HCT116 (cell line): ENCODE data around the gene SLC24A3. TPM values are rescaled to one million over a fixed set of nuclear protein-coding genes. Genes with fewer than 3 reads are reported as not detected.

Experiments
- ATAC-seq: fragments of 200-7000 bp; cut with Tn5 transposase; 2 replicates; pipeline ENCODE4 v1.9.1; 2020; ENCODE audit warnings: mild to moderate bottlenecking, moderate library complexity
- BruUV-seq: library from RNA; stranded (reverse); fragments of 400-500 nt; replicated peaks from 2 replicates; lab custom pipeline; 2021; lab: Mats Ljungman, UMichigan
- CTCF ChIA-PET: fragments of 300-600 bp; sonication (Branson Sonifier 250); formaldehyde crosslinking; loops from one replicate; lab custom pipeline; 2021; ENCODE audit warnings: antibody characterized with exemption; lab: Charles Lee
- POLR2A ChIA-PET: fragments of 300-600, 350-600 bp; sonication (Branson Sonifier 250); formaldehyde crosslinking; loops from one replicate; lab custom pipeline; 2021; ENCODE audit warnings: antibody characterized with exemption; lab: Charles Lee
- RAD21 ChIA-PET, 2 experiments: fragments of 300-600 bp; sonication (Branson Sonifier 250); formaldehyde crosslinking; loops; one replicate each; lab custom pipeline; 2023; ENCODE audit warnings: low total read pairs in 2 of 2; ENCODE audit not compliant: uncharacterized antibody in 2 of 2, unreplicated experiment in 2 of 2, low non-redundant PET in 1 of 2; lab: Charles Lee
- DNase-seq: peaks from one replicate; pipeline ENCODE4 v3.0.0-alpha.2; 2010; ENCODE audit warnings: low read depth, low spot score
- H2AFZ ChIP-seq: fragments of 200-600 bp; shearing (Covaris generic), sonication (generic); 2 replicates; pipeline ENCODE4 v1.6.1; 2017; ENCODE audit warnings: low read depth, mixed run types, mixed read lengths, antibody characterized with exemption, low read length; ENCODE audit not compliant: poor library complexity, severe bottlenecking
- H3K27ac ChIP-seq: 2 replicates; pipeline ENCODE4 v1.5.1; 2012; ENCODE audit warnings: low read depth, low read length
- H3K27me3 ChIP-seq: fragments of 200-600 bp; sonication (generic); 2 replicates; pipeline ENCODE4 v1.6.1; 2016; ENCODE audit warnings: mixed run types, low read length, mixed read lengths; ENCODE audit not compliant: insufficient read depth
- H3K36me3 ChIP-seq, 2 experiments: fragments of 200-500 bp in 1 of 2; fragments of 200-600 bp in 1 of 2; sonication (Bioruptor generic) in 1 of 2; sonication (generic) in 1 of 2; 2 replicates each; pipeline versions ENCODE4 v1.5.1 to v1.6.1; 2014 to 2016; ENCODE audit warnings: low read length in 2 of 2, inconsistent platforms in 1 of 2, mixed read lengths in 1 of 2, mixed run types in 1 of 2; ENCODE audit not compliant: insufficient read depth in 2 of 2, control insufficient read depth in 1 of 2
- H3K4me1 ChIP-seq, 2 experiments: fragments of 200-600 bp in 1 of 2; sonication (generic) in 1 of 2; 2 replicates each; pipeline versions ENCODE4 v1.5.1 to v1.6.1; 2012 to 2017; ENCODE audit warnings: low read length in 2 of 2, inconsistent platforms in 1 of 2, mild to moderate bottlenecking in 1 of 2, mixed read lengths in 1 of 2, mixed run types in 1 of 2, moderate library complexity in 1 of 2; ENCODE audit not compliant: insufficient read depth in 2 of 2, control insufficient read depth in 1 of 2
- H3K4me2 ChIP-seq: fragments of 200-600 bp; sonication (generic); 2 replicates; pipeline ENCODE4 v1.6.1; 2017; ENCODE audit warnings: mixed run types, low read length, mixed read lengths
- H3K4me3 ChIP-seq, 2 experiments: fragments of 200-600 bp in 1 of 2; sonication (generic) in 1 of 2; replicated peaks in 1 of 2; 2 replicates each; pipeline ENCODE4 v1.5.1; 2011 to 2016; ENCODE audit warnings: low read length in 2 of 2, control low read depth in 1 of 2, low read depth in 1 of 2, mild to moderate bottlenecking in 1 of 2, mixed read lengths in 1 of 2, mixed run types in 1 of 2
- H3K79me2 ChIP-seq: fragments of 200-600 bp; sonication (generic); 2 replicates; pipeline ENCODE4 v1.6.1; 2017; ENCODE audit warnings: mild to moderate bottlenecking, mixed run types, low read length, moderate library complexity, mixed read lengths; ENCODE audit not compliant: insufficient read depth
- H3K9ac ChIP-seq: fragments of 200-600 bp; sonication (generic); 2 replicates; pipeline ENCODE4 v1.6.1; 2016; ENCODE audit warnings: low read length, mixed read lengths
- H3K9me2 ChIP-seq: fragments of 200-600 bp; sonication (generic), shearing (Covaris generic); 2 replicates; pipeline ENCODE4 v1.6.1; 2017; ENCODE audit warnings: mixed run types, mild to moderate bottlenecking, moderate library complexity; ENCODE audit not compliant: insufficient read depth
- H3K9me3 ChIP-seq, 2 experiments: fragments of 200-500 bp in 1 of 2; fragments of 200-600 bp in 1 of 2; sonication (Bioruptor generic) in 1 of 2; sonication (generic) in 1 of 2; 2 replicates each; pipeline ENCODE4 v1.6.1; 2014 to 2017; ENCODE audit warnings: low read length in 2 of 2, mixed read lengths in 2 of 2, inconsistent platforms in 1 of 2, low read depth in 1 of 2, mild to moderate bottlenecking in 1 of 2, mixed run types in 1 of 2, moderate library complexity in 1 of 2; ENCODE audit not compliant: control insufficient read depth in 1 of 2, insufficient read depth in 1 of 2
- H4K20me1 ChIP-seq: fragments of 200-600 bp; sonication (generic), shearing (Covaris generic); 2 replicates; pipeline ENCODE4 v1.6.1; 2017; ENCODE audit warnings: mixed run types, mild to moderate bottlenecking, moderate library complexity; ENCODE audit not compliant: insufficient read depth
- ELF1 ChIP-seq: IDR thresholded peaks from 2 replicates; pipeline ENCODE4 v1.6.1; 2012; ENCODE audit warnings: low read depth, borderline replicate concordance
- EZH2 ChIP-seq: fragments of 200-600 bp; sonication (generic); IDR thresholded peaks from 2 replicates; pipeline ENCODE4 v1.6.1; 2017; ENCODE audit warnings: antibody characterized with exemption, mixed run types
- EZH2phosphoT487 ChIP-seq: fragments of 200-600 bp; IDR thresholded peaks from 2 replicates; pipeline ENCODE4 v1.6.1; 2018; ENCODE audit warnings: antibody characterized with exemption, borderline replicate concordance
- FOSL1 ChIP-seq: IDR thresholded peaks from 2 replicates; pipeline ENCODE4 v1.6.1; 2012; ENCODE audit warnings: low read depth
- MAX ChIP-seq: IDR thresholded peaks from 2 replicates; pipeline ENCODE4 v1.6.1; 2012
- POLR2A ChIP-seq: IDR thresholded peaks from 2 replicates; pipeline ENCODE4 v1.7.0; 2011; ENCODE audit warnings: borderline replicate concordance; ENCODE audit not compliant: insufficient read depth, insufficient read length; ENCODE audit errors: extremely low read depth
- POLR2AphosphoS5 ChIP-seq: IDR thresholded peaks from 2 replicates; pipeline ENCODE4 v1.6.1; 2011; ENCODE audit warnings: mild to moderate bottlenecking, low read depth, low read length, moderate library complexity
- RAD21 ChIP-seq: IDR thresholded peaks from 2 replicates; pipeline ENCODE4 v1.6.1; 2012; ENCODE audit warnings: low read depth, mild to moderate bottlenecking
- REST ChIP-seq: IDR thresholded peaks from 2 replicates; pipeline ENCODE4 v1.6.1; 2012; ENCODE audit warnings: low read depth
- SIN3A ChIP-seq: IDR thresholded peaks from 2 replicates; pipeline ENCODE4 v1.6.1; 2012; ENCODE audit warnings: low read depth
- SP1 ChIP-seq: IDR thresholded peaks from 2 replicates; pipeline ENCODE4 v1.6.1; 2012; ENCODE audit warnings: low read depth
- SRF ChIP-seq: IDR thresholded peaks from 2 replicates; pipeline ENCODE4 v1.6.1; 2012; ENCODE audit warnings: low read depth
- TCF7L2 ChIP-seq: IDR thresholded peaks from 2 replicates; pipeline ENCODE4 v1.7.0; 2011; ENCODE audit warnings: borderline replicate concordance, inconsistent platforms; ENCODE audit not compliant: insufficient read depth, insufficient read length; ENCODE audit errors: extremely low read depth
- ZFX ChIP-seq: fragments of 450-650 bp; IDR thresholded peaks from 2 replicates; pipeline ENCODE4 v1.6.1; 2017
- ZNF274 ChIP-seq: fragments of 200-500 bp; sonication (Bioruptor generic); IDR thresholded peaks from 2 replicates; pipeline ENCODE4 v1.6.1; 2014; ENCODE audit warnings: mild to moderate bottlenecking, low read depth, low read length, inconsistent platforms
- intact Hi-C: fragments of 100-400 bp; cut with micrococcal nuclease; formaldehyde crosslinking; loops from 2 replicates; pipeline ENCODE4 v1.10.0; 2022
- total RNA-seq: library from RNA; stranded (reverse); gene quantifications from one replicate; pipeline ENCODE4 v1.2.1, GENCODE V29; 2021; ENCODE audit not compliant: unreplicated experiment
- TF ChIP-seq, protein P1 (sequence below): IDR thresholded peaks from 2 replicates; pipeline ENCODE4 v1.6.1; 2012
- TF ChIP-seq, protein P2 (sequence below), 3 experiments: fragments of 200-600 bp in 1 of 3; sonication (generic) in 1 of 3; IDR thresholded peaks in 2 of 3; conservative IDR thresholded peaks in 1 of 3; 2 replicates each; pipeline ENCODE4 v1.5.1; 2012 to 2017; ENCODE audit warnings: low read depth in 2 of 3, low read length in 2 of 3, antibody characterized with exemption in 1 of 3, borderline replicate concordance in 1 of 3, control low read depth in 1 of 3, mild to moderate bottlenecking in 1 of 3, mixed read lengths in 1 of 3, mixed run types in 1 of 3, moderate library complexity in 1 of 3; ENCODE audit not compliant: insufficient read depth in 1 of 3

Gene SLC24A3
- total RNA-seq, 1 experiment from 2014 or later = not detected

DNA sequence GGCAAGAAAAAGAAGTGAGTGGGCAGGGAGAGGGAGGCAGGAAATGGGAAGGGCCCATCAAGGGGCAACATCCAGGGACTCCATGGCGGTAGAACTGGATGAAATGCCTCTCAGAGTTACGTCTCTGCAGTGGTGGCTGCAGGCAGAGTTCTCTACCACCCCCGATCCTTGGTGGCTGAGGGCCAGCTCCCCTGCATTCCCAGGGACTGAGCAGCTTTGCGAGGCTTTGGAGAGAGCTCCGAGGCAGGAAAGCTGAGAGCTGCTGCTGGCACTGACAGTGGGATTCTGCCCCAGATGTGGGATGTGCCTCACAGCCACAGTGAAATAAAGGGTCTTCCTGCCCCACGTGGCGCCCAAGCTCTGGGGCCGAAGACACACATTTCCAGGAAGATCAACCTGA, 236.6 kb downstream of the SLC24A3 start:
- Histone ChIP-seq H3K9ac (no peak overlapping the region), H3K4me2 (no peak overlapping the region), H3K79me2 (no peaks in the 10 kb centered on the region), H3K27me3 (no peaks in the 10 kb centered on the region), H3K4me3 (no peak overlapping the region), H3K4me1 (no peaks in the 10 kb centered on the region), H3K36me3 (no peaks in the 10 kb centered on the region), H2AFZ (no peak overlapping the region), H3K9me3 (peaks cover 0 to 5% of the 10 kb centered on the region in 2 experiments; a peak in 2 of 4 replicates), H3K27ac (no peak overlapping the region), H4K20me1 (no peaks in the 10 kb centered on the region), H3K9me2 (no peaks in the 10 kb centered on the region)
- ChIA-PET CTCF (no interaction called here), POLR2A (no interaction called here), RAD21 (no interaction called here)
- BruUV-seq = no TSS peak
- ATAC-seq = no peak
- no peak for DNase-seq
- intact Hi-C loops = no loop called here
- TF ChIP-seq SRF = no peak
- no peak for TF ChIP-seq POLR2A
- TF ChIP-seq ELF1 = no peak
- TF ChIP-seq ZFX = no peak
- TF ChIP-seq, protein P1, sequence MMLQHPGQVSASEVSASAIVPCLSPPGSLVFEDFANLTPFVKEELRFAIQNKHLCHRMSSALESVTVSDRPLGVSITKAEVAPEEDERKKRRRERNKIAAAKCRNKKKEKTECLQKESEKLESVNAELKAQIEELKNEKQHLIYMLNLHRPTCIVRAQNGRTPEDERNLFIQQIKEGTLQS = no peak
- TF ChIP-seq ZNF274 = no peak
- TF ChIP-seq, protein P2, sequence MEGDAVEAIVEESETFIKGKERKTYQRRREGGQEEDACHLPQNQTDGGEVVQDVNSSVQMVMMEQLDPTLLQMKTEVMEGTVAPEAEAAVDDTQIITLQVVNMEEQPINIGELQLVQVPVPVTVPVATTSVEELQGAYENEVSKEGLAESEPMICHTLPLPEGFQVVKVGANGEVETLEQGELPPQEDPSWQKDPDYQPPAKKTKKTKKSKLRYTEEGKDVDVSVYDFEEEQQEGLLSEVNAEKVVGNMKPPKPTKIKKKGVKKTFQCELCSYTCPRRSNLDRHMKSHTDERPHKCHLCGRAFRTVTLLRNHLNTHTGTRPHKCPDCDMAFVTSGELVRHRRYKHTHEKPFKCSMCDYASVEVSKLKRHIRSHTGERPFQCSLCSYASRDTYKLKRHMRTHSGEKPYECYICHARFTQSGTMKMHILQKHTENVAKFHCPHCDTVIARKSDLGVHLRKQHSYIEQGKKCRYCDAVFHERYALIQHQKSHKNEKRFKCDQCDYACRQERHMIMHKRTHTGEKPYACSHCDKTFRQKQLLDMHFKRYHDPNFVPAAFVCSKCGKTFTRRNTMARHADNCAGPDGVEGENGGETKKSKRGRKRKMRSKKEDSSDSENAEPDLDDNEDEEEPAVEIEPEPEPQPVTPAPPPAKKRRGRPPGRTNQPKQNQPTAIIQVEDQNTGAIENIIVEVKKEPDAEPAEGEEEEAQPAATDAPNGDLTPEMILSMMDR (IDR thresholded peaks at IDR 0.05 in 2 of 3, conservative IDR thresholded peaks at IDR 0.05 in 1 of 3; ENCODE audit: borderline replicate concordance in 1 of 3, insufficient read depth in 1 of 3, low read depth in 2 of 3, low read length in 2 of 3) = no peak
- TF ChIP-seq POLR2AphosphoS5 = no peak
- no peak for TF ChIP-seq SIN3A
- no peak for TF ChIP-seq FOSL1
- TF ChIP-seq REST = no peak
- no peak for TF ChIP-seq EZH2
- no peak for TF ChIP-seq EZH2phosphoT487
- no peak for TF ChIP-seq MAX
- TF ChIP-seq SP1 = no peak
- no peak for TF ChIP-seq TCF7L2
- TF ChIP-seq RAD21 = no peak
